HFFc6 (cell line): ENCODE results near the gene PIAS4. TPM values are rescaled to one million over a fixed set of nuclear protein-coding genes. Genes with fewer than 3 reads are reported as not detected.
A peak's percentile ranks its signal among the peaks of the same experiment; 100 is the strongest.
"Not testable (repeated sequence)": the region's sequence is repeated elsewhere in the genome, so short reads cannot be mapped to it uniquely, and the experiment has no call there.

Source experiments
- DNase-seq: peaks from one replicate; pipeline ENCODE4 v3.0.0-alpha.2; 2018
- H3K27ac Mint-ChIP-seq: 2 replicates; pipeline ENCODE4 v1.8.0; 2020; ENCODE audit warnings: mild to moderate bottlenecking, mixed read lengths
- H3K27me3 Mint-ChIP-seq: 2 replicates; pipeline ENCODE4 v1.8.0; 2021; ENCODE audit warnings: mild to moderate bottlenecking, moderate library complexity, mixed read lengths; ENCODE audit not compliant: insufficient read depth
- H3K36me3 Mint-ChIP-seq: 2 replicates; pipeline ENCODE4 v1.8.0; 2021; ENCODE audit warnings: low read depth, mixed read lengths
- H3K4me1 Mint-ChIP-seq: 2 replicates; pipeline ENCODE4 v1.8.0; 2020; ENCODE audit warnings: low read depth, mixed read lengths
- H3K4me3 Mint-ChIP-seq: 2 replicates; pipeline ENCODE4 v1.8.0; 2020; ENCODE audit warnings: mild to moderate bottlenecking, moderate library complexity, mixed read lengths
- H3K9me3 Mint-ChIP-seq: 2 replicates; pipeline ENCODE4 v1.8.0; 2020; ENCODE audit warnings: mild to moderate bottlenecking, mixed read lengths
- CTCF ChIP-seq: fragments of 200-600 bp; sonication (generic); IDR thresholded peaks from 2 replicates; pipeline ENCODE4 v1.5.0; 2021; ENCODE audit warnings: antibody characterized with exemption, mild to moderate bottlenecking
- total RNA-seq, 6 experiments: library from RNA; stranded (reverse); fragmentation: NEBNext Ultra II Directional; extraction: Animal tissue kit (Norgen Biotek cat#: 25700); gene quantifications; 2 replicates in 1 of 6; 3 replicates in 5 of 6; pipeline ENCODE4 v1.2.3, GENCODE V29; 2021

PIAS4 gene
- total RNA-seq, 6 experiments from 2014 or later = 20.0 to 26.0 (median 23.3) TPM

GRCh38 chr19:4007836-4008539, 452 bp downstream of the PIAS4 start:
- H3K4me3 Mint-ChIP-seq = peak overlapping the region; percentile 88
- peaks cover 19% of the 10 kb centered on the region for H3K4me1 Mint-ChIP-seq
- H3K27me3 Mint-ChIP-seq = peaks cover 2% of the 10 kb centered on the region; the same call in 1 of the 2 replicates
- peak overlapping the region; percentile 10; the same call in 1 of the 2 replicates for H3K27ac Mint-ChIP-seq
- no peak for TF ChIP-seq CTCF
- H3K9me3 Mint-ChIP-seq = no peaks in the 10 kb centered on the region
- DNase-seq = no peak
- no peaks in the 10 kb centered on the region for H3K36me3 Mint-ChIP-seq

GRCh38 chr19:4009990-4010807, 2.7 kb downstream of the PIAS4 start:
- Mint-ChIP-seq H3K27ac (no peak overlapping the region), H3K4me1 (peaks cover 19% of the 10 kb centered on the region), H3K27me3 (peaks cover 4% of the 10 kb centered on the region; the same call in 1 of the 2 replicates), H3K9me3 (no peaks in the 10 kb centered on the region), H3K36me3 (no peaks in the 10 kb centered on the region), H3K4me3 (peak overlapping the region; percentile 88)
- no peak for DNase-seq
- no peak for TF ChIP-seq CTCF

GRCh38 chr19:4010808-4011110, 3.2 kb downstream of the PIAS4 start:
- no peak for TF ChIP-seq CTCF

GRCh38 chr19:4011430-4011829, 3.9 kb downstream of the PIAS4 start:
- not testable (repeated sequence) for H3K27me3 Mint-ChIP-seq, H3K9me3 Mint-ChIP-seq, H3K27ac Mint-ChIP-seq, H3K4me3 Mint-ChIP-seq, H3K36me3 Mint-ChIP-seq, DNase-seq
- peaks cover 19% of the 10 kb centered on the region for H3K4me1 Mint-ChIP-seq

More at GRCh38 chr19:4010808-4011110, 3.2 kb downstream of the PIAS4 start:
- no peak overlapping the region for H3K4me3 Mint-ChIP-seq
- no peak overlapping the region for H3K27ac Mint-ChIP-seq
- peaks cover 4% of the 10 kb centered on the region; the same call in 1 of the 2 replicates for H3K27me3 Mint-ChIP-seq
- H3K9me3 Mint-ChIP-seq = no peaks in the 10 kb centered on the region
- H3K4me1 Mint-ChIP-seq = peaks cover 19% of the 10 kb centered on the region
- DNase-seq = no peak
- H3K36me3 Mint-ChIP-seq = no peaks in the 10 kb centered on the region

- H3K4me3 Mint-ChIP-seq = no peak overlapping the region
- TF ChIP-seq CTCF = no peak
- no peak overlapping the region for H3K27ac Mint-ChIP-seq
- H3K36me3 Mint-ChIP-seq = no peaks in the 10 kb centered on the region
- peaks cover 7% of the 10 kb centered on the region for H3K27me3 Mint-ChIP-seq
- no peak for DNase-seq
- H3K4me1 Mint-ChIP-seq = peaks cover 19% of the 10 kb centered on the region
- no peaks in the 10 kb centered on the region for H3K9me3 Mint-ChIP-seq
Observed at GRCh38 chr19:4012092-4012974, 4.8 kb downstream of the PIAS4 start.
